Measurements from ENCODE around the gene SLC5A10. TPM values are rescaled to one million over a fixed set of nuclear protein-coding genes. Genes with fewer than 3 reads are reported as not detected.

Gene SLC5A10
- total and polyA plus RNA-seq, 12 donors = 0.06 to 0.19 (median 0.10) TPM; not detected in 6

DNA sequence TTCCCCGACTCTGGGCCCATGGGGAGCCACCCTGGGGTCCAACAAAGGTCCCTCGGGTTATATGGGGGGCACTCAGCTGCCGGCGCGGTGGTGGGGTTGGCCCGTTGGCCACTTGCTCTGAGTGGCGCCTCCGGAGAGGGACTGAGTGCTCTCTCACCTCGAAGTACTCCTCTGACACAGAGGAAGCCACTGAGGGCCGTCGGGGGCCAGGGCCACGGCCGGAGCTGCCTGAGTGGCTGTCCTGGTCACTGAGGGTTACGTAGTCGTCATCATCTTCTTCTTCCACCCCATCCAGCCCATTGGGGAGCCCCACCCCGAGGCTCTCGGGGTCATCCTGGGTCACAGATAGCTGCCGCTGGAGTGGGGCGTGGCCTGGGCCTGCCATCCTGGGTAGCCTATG, 25.7 kb downstream of the SLC5A10 start:
- ATAC-seq (no peak), DNase-seq (no peak)
- Histone ChIP-seq H3K36me3 (peaks cover 0 to 10% (median 0%) of the 10 kb centered on the region in 9 donors), H3K27me3 (no peaks in the 10 kb centered on the region), H3K4me3 (no peak overlapping the region), H3K27ac (no peak overlapping the region), H3K4me1 (no peaks in the 10 kb centered on the region), H3K9me3 (no peaks in the 10 kb centered on the region)
- WGBS, 2 donors = 90 to 91% methylated on average over 19 of the region's 19 CpGs
- TF ChIP-seq, protein P1, sequence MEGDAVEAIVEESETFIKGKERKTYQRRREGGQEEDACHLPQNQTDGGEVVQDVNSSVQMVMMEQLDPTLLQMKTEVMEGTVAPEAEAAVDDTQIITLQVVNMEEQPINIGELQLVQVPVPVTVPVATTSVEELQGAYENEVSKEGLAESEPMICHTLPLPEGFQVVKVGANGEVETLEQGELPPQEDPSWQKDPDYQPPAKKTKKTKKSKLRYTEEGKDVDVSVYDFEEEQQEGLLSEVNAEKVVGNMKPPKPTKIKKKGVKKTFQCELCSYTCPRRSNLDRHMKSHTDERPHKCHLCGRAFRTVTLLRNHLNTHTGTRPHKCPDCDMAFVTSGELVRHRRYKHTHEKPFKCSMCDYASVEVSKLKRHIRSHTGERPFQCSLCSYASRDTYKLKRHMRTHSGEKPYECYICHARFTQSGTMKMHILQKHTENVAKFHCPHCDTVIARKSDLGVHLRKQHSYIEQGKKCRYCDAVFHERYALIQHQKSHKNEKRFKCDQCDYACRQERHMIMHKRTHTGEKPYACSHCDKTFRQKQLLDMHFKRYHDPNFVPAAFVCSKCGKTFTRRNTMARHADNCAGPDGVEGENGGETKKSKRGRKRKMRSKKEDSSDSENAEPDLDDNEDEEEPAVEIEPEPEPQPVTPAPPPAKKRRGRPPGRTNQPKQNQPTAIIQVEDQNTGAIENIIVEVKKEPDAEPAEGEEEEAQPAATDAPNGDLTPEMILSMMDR (IDR thresholded peaks at IDR 0.05) = no peak
- intact Hi-C loops (cut with DNase I) = loop anchor here in 2 of 10 donors (2.0 to 10.0 kb wide), 2 partner anchors 35 to 47 kb away; no protein-coding TSS in a partner anchor

DNA sequence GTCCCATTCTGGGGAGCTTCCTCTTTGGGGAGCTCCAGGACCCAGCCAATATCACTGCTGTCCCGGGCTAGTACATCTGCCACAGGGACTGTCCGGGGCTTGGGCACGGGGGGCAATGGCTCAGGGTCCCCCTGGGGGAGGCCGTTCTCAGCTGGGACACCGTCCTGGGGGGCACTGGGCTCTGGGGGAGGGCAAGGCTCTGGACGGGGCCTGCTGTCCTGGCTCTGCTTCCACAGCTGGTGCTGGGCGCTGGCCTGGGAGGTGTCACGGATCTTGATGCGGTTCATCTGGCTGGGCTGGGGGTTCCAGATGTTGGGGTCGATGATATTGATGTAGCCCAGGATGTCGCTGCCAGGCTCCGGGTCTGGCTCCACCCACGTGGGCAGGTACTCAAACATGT, 26.1 kb downstream of the SLC5A10 start:
- Histone ChIP-seq H3K4me3 (no peak overlapping the region), H3K4me1 (no peaks in the 10 kb centered on the region), H3K27ac (no peak overlapping the region), H3K27me3 (no peaks in the 10 kb centered on the region), H3K36me3 (peaks cover 0 to 10% (median 0%) of the 10 kb centered on the region in 9 donors), H3K9me3 (no peaks in the 10 kb centered on the region)
- intact Hi-C loops (cut with DNase I) = loop anchor here in 1 of 10 donors (10.0 kb wide), 1 partner anchor 47 kb away; no protein-coding TSS in a partner anchor
- ATAC-seq = no peak
- no peak for DNase-seq
- TF ChIP-seq, protein P1 (IDR thresholded peaks at IDR 0.05) = no peak
- 94 to 95% methylated on average over 13 of the region's 13 CpGs for WGBS, 2 donors

DNA sequence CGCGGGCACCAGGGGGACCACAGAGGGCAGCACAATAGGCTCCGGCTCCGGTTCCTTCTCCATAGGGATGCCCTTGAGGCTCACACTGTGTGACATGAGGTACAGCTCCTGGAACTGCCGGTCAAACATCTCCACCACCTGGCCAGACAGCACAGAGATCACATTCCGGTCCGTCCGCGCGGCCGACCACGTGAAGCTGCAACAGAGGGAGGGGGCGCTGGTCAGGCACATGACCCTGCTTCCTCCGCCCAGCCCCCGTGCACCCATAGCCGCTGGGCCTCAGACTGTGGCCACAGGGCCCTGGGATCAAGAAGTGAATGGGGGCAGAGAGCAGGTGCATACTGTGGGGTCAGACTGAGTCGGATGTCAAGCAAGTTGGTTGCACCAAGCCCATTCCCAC, 26.7 kb downstream of the SLC5A10 start:
- no peaks in the 10 kb centered on the region for H3K27me3 ChIP-seq
- DNase-seq (no peak), ATAC-seq (no peak)
- H3K4me3 ChIP-seq = no peak overlapping the region
- no peaks in the 10 kb centered on the region for H3K4me1 ChIP-seq
- WGBS, 2 donors = 90 to 93% methylated on average over 17 of the region's 17 CpGs
- TF ChIP-seq, protein P1 (IDR thresholded peaks at IDR 0.05) = no peak
- peaks cover 0 to 10% (median 0%) of the 10 kb centered on the region in 9 donors for H3K36me3 ChIP-seq
- H3K27ac ChIP-seq = no peak overlapping the region
- no peaks in the 10 kb centered on the region for H3K9me3 ChIP-seq
- intact Hi-C loops (cut with DNase I) = loop anchor here in 1 of 10 donors (10.0 kb wide), 1 partner anchor 46 kb away; no protein-coding TSS in a partner anchor

DNA sequence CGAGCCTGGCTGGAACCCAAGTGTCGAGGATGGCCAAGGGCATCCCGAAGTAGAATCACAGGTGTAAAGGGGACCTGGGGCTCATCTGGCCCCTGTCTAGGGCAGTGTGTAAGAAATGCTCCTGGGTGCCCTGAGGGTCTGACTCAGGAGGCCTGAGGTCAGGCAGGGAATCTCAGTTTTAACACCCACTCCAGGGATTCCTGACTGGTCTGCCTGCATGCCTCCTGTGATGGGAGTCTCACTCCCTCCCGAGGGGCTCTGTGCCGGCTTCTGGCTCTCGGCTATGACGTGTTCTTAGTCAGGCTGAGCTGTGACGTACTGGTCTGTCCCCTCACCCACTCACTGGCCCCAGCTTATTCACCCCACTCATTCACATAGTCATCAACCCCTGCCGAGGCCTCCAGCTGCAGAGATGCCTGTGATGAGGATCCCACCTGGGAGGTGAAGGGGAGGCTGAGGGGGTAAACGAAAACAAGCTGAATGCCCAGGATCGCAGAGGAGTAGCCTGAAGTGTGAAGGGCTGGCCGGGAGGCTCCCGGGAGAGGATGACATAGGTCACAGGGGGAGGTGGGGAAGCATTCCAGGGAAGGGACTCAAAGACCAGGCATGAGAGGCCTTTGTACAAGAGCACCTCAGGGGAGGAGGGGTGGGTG, 28.8 kb downstream of the SLC5A10 start:
- intact Hi-C loops (cut with DNase I) = loop anchor here in 1 of 10 donors (10.0 kb wide), 1 partner anchor 56 kb away; no protein-coding TSS in a partner anchor
- Histone ChIP-seq H3K36me3 (peaks cover 0 to 10% (median 0%) of the 10 kb centered on the region in 9 donors), H3K4me3 (no peak overlapping the region), H3K4me1 (no peaks in the 10 kb centered on the region), H3K27ac (no peak overlapping the region), H3K9me3 (no peaks in the 10 kb centered on the region), H3K27me3 (no peaks in the 10 kb centered on the region)
- DNase-seq (no peak), ATAC-seq (no peak)
- WGBS, 2 donors = 81 to 82% methylated on average over 13 of the region's 13 CpGs
- TF ChIP-seq, protein P1 (IDR thresholded peaks at IDR 0.05) = no peak
